Measurements from ENCODE around the gene PLEKHO2.
A peak's percentile ranks its signal among the peaks of the same experiment; 100 is the strongest.

PLEKHO2 gene

DNA sequence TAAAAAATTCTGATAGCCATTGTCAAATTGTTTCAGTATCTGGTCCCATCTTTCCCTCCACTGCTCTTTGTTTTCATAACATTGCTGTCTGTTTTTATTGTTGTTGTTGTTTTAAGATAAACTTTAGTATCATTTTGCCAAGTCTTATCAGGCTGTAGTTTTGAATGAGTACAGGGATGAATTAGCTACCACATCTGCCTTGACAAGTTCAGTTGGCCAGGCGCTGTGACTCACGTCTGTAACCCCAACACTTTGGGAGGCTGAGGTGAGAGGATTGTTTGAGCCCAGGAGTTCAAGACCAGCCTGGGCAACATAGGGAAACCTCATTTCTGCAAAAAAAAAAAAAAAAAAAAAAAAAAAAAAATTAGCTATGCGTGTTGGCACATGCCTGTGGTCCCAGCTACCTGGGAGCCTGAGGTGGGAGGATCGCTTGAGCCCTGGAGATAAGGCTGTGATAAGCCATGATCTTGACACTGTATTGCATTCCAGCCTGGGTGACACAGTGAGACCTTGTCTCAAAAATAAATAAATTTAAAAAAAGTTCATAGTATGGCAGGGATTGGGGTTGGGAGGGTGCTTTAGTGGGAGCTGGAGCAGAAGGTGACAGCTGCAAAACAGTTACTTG is 61.7 kb downstream of the PLEKHO2 start:
- peaks cover 11 to 15% (median 12%) of the 10 kb centered on the region in 11 experiments for H3K9me3 ChIP-seq (replicated peaks in 1 of 11)
- peak overlapping the region in 3 of 11 experiments; percentile 4 to 44 (median 32); a peak in 3 of 22 replicates for H3K27ac ChIP-seq
- H3K27me3 ChIP-seq = no peaks in the 10 kb centered on the region
- no peak overlapping the region for H3K4me3 ChIP-seq
- no peak overlapping the region for H3K9ac ChIP-seq
- no peaks in the 10 kb centered on the region for H4K20me1 ChIP-seq
- TF ChIP-seq Cebpa-rat (IDR thresholded peaks at IDR 0.05) = no peak
- peak overlapping the region in 4 of 11 experiments; percentile 24 to 92 (median 72); a peak in 7 of 22 replicates for H3K4me2 ChIP-seq
- H3K4me1 ChIP-seq = peaks cover 5 to 63% (median 14%) of the 10 kb centered on the region in 10 experiments; a peak in 17 of 20 replicates
- H3K36me3 ChIP-seq = peaks cover 0 to 9% (median 0%) of the 10 kb centered on the region in 11 experiments; a peak in 4 of 22 replicates

DNA sequence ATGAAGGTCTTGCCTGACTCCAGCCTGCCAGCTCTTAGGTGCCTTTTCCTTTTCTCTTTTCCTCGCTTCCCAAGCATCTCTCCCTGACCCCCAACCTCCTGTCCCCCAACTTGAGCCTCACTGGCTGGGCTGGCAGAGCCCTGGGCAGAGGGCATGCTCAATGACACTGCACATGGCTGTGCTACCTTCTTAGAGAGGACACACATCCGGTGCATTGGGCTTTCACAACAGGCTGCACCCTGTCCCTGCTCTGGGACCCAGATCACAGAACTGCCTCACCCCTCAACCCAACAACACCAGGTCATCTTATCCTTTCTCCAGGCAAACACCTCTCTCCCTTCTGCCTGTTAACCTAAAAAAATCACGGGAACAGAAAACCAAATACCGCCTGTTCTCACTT is 62.5 kb downstream of the PLEKHO2 start:
- no peaks in the 10 kb centered on the region for H3K27me3 ChIP-seq
- peak overlapping the region in 1 of 11 experiments; percentile 41; a peak in 1 of 22 replicates for H3K9ac ChIP-seq
- H3K9me3 ChIP-seq (replicated peaks in 1 of 11) = peaks cover 11 to 15% (median 12%) of the 10 kb centered on the region in 11 experiments
- H3K4me1 ChIP-seq = peaks cover 4 to 55% (median 13%) of the 10 kb centered on the region in 10 experiments; a peak in 15 of 20 replicates
- peak overlapping the region in 1 of 11 experiments; percentile 10; a peak in 2 of 22 replicates for H3K27ac ChIP-seq
- peaks cover 0 to 9% (median 0%) of the 10 kb centered on the region in 11 experiments; a peak in 4 of 22 replicates for H3K36me3 ChIP-seq
- no peak overlapping the region for H3K4me3 ChIP-seq
- no peaks in the 10 kb centered on the region for H4K20me1 ChIP-seq
- H3K4me2 ChIP-seq = peak overlapping the region in 3 of 11 experiments; percentile 56 to 92 (median 87); a peak in 6 of 22 replicates
- no peak for TF ChIP-seq Cebpa-rat (IDR thresholded peaks at IDR 0.05)

DNA sequence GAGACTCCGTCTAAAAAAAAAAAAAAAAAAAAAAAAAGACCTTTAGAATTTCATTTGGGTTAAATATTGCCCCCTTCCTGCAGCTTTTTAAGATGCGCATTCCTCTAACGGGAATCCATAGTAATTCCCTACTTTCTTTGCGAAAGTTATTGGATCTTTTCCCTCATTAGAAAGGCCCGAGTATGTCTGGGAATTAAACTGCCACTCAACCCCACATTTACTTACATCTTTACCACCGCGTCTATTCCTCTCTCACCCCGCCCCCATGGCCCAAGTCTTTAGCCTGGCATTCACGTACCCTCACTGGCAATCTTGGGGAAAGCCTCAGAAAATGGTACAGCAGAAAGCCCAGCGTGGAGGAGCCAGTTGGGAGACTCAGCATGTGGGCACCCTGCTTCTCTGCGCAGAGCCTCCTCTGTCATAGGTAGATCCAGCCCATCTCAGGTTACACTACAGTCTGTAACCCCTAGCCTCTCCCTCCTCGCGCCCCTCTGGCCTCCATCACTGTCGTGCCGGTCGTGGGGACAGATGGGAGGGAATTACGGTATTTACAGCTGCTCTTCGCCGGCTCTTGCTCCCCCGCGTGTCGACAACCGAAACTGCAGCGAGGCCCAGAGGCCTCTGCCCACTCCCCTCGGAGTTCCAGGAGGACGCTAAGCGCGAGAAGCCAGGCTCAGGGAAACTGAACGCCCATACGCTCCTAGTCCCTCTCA is 63.6 kb downstream of the PLEKHO2 start:
- peak overlapping the region in 3 of 11 experiments; percentile 31 to 54 (median 45); a peak in 4 of 22 replicates for H3K9ac ChIP-seq
- H3K27me3 ChIP-seq = no peaks in the 10 kb centered on the region
- H4K20me1 ChIP-seq = no peaks in the 10 kb centered on the region
- peak overlapping the region; percentile 32 to 92 (median 71); a peak in 21 of 22 replicates for H3K4me2 ChIP-seq
- peaks cover 0 to 9% (median 0%) of the 10 kb centered on the region in 11 experiments; a peak in 4 of 22 replicates for H3K36me3 ChIP-seq
- no peak overlapping the region; a peak in 1 of 22 replicates for H3K27ac ChIP-seq
- H3K4me3 ChIP-seq = peak overlapping the region in 5 of 10 experiments; percentile 13 to 50 (median 25); a peak in 5 of 20 replicates
- H3K4me1 ChIP-seq = peaks cover 4 to 45% (median 15%) of the 10 kb centered on the region in 10 experiments; a peak in 15 of 20 replicates
- H3K9me3 ChIP-seq (replicated peaks in 1 of 11) = peaks cover 11 to 15% (median 12%) of the 10 kb centered on the region in 11 experiments
- TF ChIP-seq Cebpa-rat (IDR thresholded peaks at IDR 0.05) = no peak

DNA sequence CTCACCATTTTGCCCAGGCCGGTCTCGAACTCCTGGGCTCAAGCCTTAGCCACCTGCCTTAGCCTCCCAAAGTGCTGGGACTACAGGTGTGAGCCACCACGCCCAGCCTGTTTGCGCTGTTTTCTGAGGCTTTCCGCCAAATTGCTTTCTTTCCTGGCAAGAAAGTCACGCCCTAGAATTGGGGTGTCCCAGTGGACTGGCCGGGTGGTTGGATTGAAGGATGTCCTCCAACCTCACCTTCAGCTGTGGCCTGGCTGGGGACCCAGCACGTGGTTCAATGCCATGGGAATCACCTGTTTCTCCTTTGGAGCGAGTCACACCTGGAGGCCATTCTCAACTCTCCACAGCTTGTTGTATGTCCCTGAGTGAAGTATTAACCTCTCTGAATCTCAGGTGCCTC is 64.2 kb downstream of the PLEKHO2 start:
- TF ChIP-seq Cebpa-rat (IDR thresholded peaks at IDR 0.05) = no peak
- no peak overlapping the region for H3K4me3 ChIP-seq
- peaks cover 7 to 9% (median 9%) of the 10 kb centered on the region in 11 experiments for H3K9me3 ChIP-seq (replicated peaks in 1 of 11)
- H3K27me3 ChIP-seq = no peaks in the 10 kb centered on the region
- H3K9ac ChIP-seq = 0 out of 22 replicates have a peak overlapping the region, but pooled peaks of 1 of the 11 experiments have one; percentile 54
- H3K27ac ChIP-seq = no peak overlapping the region; a peak in 1 of 22 replicates
- H4K20me1 ChIP-seq = no peaks in the 10 kb centered on the region
- H3K36me3 ChIP-seq = peaks cover 0 to 5% (median 0%) of the 10 kb centered on the region in 11 experiments; a peak in 4 of 22 replicates
- H3K4me2 ChIP-seq = peak overlapping the region in 3 of 11 experiments; percentile 71 to 92 (median 87); a peak in 7 of 22 replicates
- peaks cover 4 to 48% (median 15%) of the 10 kb centered on the region in 10 experiments; a peak in 17 of 20 replicates for H3K4me1 ChIP-seq

DNA sequence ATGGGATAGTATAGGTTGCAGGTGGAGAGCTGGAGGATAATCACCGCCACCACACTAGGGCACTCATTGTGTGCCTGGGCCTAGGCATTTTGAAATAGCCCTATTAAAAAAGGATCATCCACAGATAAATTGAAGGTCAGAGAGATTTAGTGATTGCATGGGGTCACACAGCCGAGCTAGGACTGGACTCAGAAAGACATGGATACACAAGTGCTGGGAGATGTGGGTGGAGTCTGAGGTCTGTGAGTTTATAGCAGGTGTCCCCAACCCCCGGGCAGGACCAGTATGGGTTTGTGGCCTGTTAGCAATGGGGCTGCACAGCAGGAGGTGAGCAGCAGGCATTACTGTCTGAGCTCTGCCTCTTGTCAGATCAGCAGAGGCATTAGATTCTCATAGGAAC is 64.7 kb downstream of the PLEKHO2 start:
- H3K4me1 ChIP-seq = peaks cover 4 to 53% (median 19%) of the 10 kb centered on the region in 10 experiments; a peak in 17 of 20 replicates
- no peaks in the 10 kb centered on the region for H4K20me1 ChIP-seq
- no peak overlapping the region for H3K9ac ChIP-seq
- H3K4me2 ChIP-seq = peak overlapping the region in 1 of 11 experiments; percentile 92; a peak in 1 of 22 replicates
- no peak overlapping the region; a peak in 1 of 22 replicates for H3K27ac ChIP-seq
- peaks cover 3 to 5% (median 4%) of the 10 kb centered on the region in 11 experiments for H3K9me3 ChIP-seq (replicated peaks in 1 of 11)
- peaks cover 0 to 4% (median 0%) of the 10 kb centered on the region in 11 experiments; a peak in 3 of 22 replicates for H3K27me3 ChIP-seq
- TF ChIP-seq Cebpa-rat (IDR thresholded peaks at IDR 0.05) = no peak
- peaks cover 0 to under 1% (median 0%) of the 10 kb centered on the region in 11 experiments; a peak in 2 of 22 replicates for H3K36me3 ChIP-seq
- no peak overlapping the region for H3K4me3 ChIP-seq

DNA sequence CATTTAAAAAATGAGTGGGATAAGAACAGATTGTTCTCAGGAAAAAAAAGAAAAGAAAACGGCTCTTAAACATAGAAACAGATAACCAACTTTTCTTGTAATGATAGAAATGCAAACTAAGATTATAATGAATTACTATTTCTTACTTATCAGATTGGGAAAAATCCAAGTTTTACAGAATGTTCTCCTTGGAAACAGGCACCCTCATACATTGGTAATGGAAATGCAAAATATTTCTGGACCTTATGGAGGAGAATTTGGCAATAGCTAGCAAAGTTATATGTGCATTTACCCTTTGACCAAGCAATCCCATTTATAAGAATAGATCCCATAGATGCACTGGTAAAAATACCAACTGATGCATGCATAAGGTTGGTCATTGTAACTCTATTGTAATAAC is 66.3 kb downstream of the PLEKHO2 start:
- TF ChIP-seq Cebpa-rat (IDR thresholded peaks at IDR 0.05) = no peak

DNA sequence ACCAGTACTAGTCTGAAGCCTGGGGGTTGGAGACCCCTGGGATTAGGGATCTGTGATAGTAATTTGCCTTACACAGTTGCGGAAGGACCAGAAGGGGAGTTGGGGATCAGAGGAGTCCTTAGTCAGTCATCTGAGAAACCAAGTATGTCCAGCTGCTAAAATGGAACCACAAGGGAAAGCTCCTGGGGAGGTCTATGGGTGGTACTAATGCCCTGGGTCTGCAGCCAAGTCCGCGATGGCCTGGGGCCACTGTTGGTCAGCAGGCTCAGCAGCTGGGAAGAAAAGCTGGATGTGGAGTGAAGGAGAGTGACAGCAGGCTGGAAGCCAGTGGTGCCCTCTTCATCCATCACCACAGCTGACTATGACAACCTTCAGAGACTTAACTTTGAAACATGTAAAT is 67.8 kb downstream of the PLEKHO2 start:
- Histone ChIP-seq H3K4me3 (no peak overlapping the region), H3K9me3 (replicated peaks in 1 of 11) (no peaks in the 10 kb centered on the region), H4K20me1 (no peaks in the 10 kb centered on the region), H3K36me3 (no peaks in the 10 kb centered on the region), H3K4me2 (peak overlapping the region in 1 of 11 experiments; percentile 9; a peak in 1 of 22 replicates), H3K9ac (no peak overlapping the region), H3K4me1 (peaks cover 10 to 31% (median 22%) of the 10 kb centered on the region in 10 experiments; a peak in 18 of 20 replicates), H3K27ac (no peak overlapping the region), H3K27me3 (peaks cover 0 to 5% (median 0%) of the 10 kb centered on the region in 11 experiments; a peak in 5 of 22 replicates)
- no peak for TF ChIP-seq Cebpa-rat (IDR thresholded peaks at IDR 0.05)

More for the DNA sequence above, 66.3 kb downstream of the PLEKHO2 start:
- peaks cover 10 to 46% (median 25%) of the 10 kb centered on the region in 10 experiments; a peak in 18 of 20 replicates for H3K4me1 ChIP-seq
- H3K4me2 ChIP-seq = no peak overlapping the region
- H3K9me3 ChIP-seq (replicated peaks in 1 of 11) = no peaks in the 10 kb centered on the region
- H3K27ac ChIP-seq = no peak overlapping the region
- no peak overlapping the region for H3K4me3 ChIP-seq
- H4K20me1 ChIP-seq = no peaks in the 10 kb centered on the region
- H3K9ac ChIP-seq = no peak overlapping the region
- H3K36me3 ChIP-seq = no peaks in the 10 kb centered on the region
- H3K27me3 ChIP-seq = peaks cover 0 to 5% (median 0%) of the 10 kb centered on the region in 11 experiments; a peak in 5 of 22 replicates

DNA sequence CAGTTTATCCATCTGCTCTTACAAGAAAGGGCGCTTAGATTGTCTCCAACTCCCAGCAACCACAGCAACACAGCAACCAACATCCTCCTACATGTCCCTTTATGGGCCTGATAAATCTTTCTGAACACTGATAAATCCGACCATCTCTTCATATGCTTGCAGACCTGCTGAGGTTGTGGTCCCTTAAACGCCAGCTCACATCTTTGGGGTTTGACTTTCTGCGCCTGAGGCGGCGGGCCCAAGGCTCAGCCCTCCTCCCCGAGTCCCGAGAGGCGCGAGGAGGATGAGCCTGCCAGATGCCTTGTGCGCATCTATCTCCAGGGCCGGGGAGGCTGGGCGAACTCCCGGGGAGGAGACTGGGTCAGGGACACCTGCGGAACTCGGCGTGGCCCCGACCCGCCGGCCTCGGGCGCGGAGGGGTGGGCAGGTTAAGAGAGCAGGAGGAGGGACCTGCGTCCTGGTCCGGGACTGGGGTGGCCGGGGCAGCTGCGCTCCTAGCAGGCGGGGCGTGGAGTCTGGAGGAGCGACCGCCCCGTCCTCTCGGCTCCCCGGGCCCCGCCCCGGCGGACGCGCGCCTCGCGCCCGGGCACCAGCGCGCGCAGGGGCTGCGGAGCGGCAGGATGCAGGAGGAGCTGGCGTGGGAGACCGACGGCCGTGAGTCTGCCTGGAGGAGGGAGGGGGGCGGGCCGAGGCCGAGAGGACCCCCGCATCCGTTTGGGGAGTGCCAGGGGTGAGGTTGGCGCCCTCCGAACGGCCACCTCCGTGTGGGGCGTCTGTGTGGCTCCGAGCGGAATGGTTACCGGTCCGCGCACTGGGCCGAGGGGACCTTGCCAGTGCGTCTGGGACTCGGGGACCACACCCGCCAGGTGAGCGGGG is 69.8 kb downstream of the PLEKHO2 start, which contains the start of gene ANKDD1A:
Gene ANKDD1A (plus strand): TSS at position 592 of the 876 bp plus-strand sequence. CDS start 29 bp downstream, at position 621.
- H3K27ac ChIP-seq = no peak within 1 kb of the TSS; a peak in 1 of 22 replicates
- peak within 1 kb of the TSS; percentile 31 to 73 (median 63); a peak in 19 of 22 replicates for H3K9ac ChIP-seq
- no peak for TF ChIP-seq Cebpa-rat (IDR thresholded peaks at IDR 0.05)
- peak within 1 kb of the TSS; percentile 51 to 74 (median 62) for H3K4me3 ChIP-seq
- peak within 1 kb of the TSS; percentile 63 to 98 (median 89) for H3K4me2 ChIP-seq
- H3K36me3 ChIP-seq = no peaks in the 10 kb centered on the region
- H3K9me3 ChIP-seq (replicated peaks in 1 of 11) = no peaks in the 10 kb centered on the region
- peaks cover 0 to 5% (median 0%) of the 10 kb centered on the region in 11 experiments; a peak in 5 of 22 replicates for H3K27me3 ChIP-seq
- H4K20me1 ChIP-seq = no peaks in the 10 kb centered on the region
- peaks cover 5 to 32% (median 29%) of the 10 kb centered on the region in 10 experiments; a peak in 19 of 20 replicates for H3K4me1 ChIP-seq
